ENCODE data around the gene TTC1.

DNA sequence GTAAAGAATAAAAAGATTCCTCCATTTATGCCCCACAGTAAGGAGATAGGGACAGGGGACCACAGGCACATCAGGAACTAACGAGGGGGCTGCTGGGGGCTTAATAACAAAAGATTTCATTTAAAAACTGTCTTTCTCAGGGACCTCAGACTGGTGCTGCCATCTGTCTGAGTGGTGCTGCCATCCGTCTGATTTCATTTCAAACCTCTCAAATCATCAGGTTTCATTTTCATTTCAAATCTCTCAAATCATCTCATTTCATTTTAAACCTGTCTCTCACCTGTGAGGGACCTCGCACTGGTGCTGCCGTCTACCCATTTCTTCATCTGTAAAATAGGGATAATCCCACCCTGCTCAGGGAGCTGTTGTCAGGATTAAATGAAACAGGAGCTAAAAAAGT lies 46.7 kb upstream of the TTC1 start:
- TF ChIP-seq, protein P1, sequence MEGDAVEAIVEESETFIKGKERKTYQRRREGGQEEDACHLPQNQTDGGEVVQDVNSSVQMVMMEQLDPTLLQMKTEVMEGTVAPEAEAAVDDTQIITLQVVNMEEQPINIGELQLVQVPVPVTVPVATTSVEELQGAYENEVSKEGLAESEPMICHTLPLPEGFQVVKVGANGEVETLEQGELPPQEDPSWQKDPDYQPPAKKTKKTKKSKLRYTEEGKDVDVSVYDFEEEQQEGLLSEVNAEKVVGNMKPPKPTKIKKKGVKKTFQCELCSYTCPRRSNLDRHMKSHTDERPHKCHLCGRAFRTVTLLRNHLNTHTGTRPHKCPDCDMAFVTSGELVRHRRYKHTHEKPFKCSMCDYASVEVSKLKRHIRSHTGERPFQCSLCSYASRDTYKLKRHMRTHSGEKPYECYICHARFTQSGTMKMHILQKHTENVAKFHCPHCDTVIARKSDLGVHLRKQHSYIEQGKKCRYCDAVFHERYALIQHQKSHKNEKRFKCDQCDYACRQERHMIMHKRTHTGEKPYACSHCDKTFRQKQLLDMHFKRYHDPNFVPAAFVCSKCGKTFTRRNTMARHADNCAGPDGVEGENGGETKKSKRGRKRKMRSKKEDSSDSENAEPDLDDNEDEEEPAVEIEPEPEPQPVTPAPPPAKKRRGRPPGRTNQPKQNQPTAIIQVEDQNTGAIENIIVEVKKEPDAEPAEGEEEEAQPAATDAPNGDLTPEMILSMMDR (IDR thresholded peaks at IDR 0.05): no peak
- TF ChIP-seq POLR2A (IDR thresholded peaks at IDR 0.05; ENCODE audit: low read depth): no peak

All from esophagus muscularis mucosa (tissue), 3 donors.